H1 (cell line): Measurements from ENCODE around the gene GALNT9.

Experiments used
- CHD2 ChIP-seq: IDR thresholded peaks from 2 replicates; pipeline ENCODE4 v1.6.1; 2012; ENCODE audit warnings: low read length, improper control_type of control experiment
- CHD7 ChIP-seq: fragments of 300-600 bp; sonication (generic); IDR thresholded peaks from 2 replicates; pipeline ENCODE4 v1.7.1; 2012; ENCODE audit warnings: low read length, moderate library complexity, mild to moderate bottlenecking, inconsistent platforms; ENCODE audit not compliant: insufficient replicate concordance
- CREB1 ChIP-seq: IDR thresholded peaks from 2 replicates; pipeline ENCODE4 v1.6.1; 2012; ENCODE audit warnings: inconsistent platforms
- EGR1 ChIP-seq: IDR thresholded peaks from 2 replicates; pipeline ENCODE4 v1.6.1; 2011; ENCODE audit warnings: low read depth, low read length, borderline replicate concordance
- EZH2 ChIP-seq: fragments of 200-600 bp; sonication (generic); IDR thresholded peaks from 2 replicates; pipeline ENCODE4 v1.7.1; 2012; ENCODE audit warnings: low read depth, mild to moderate bottlenecking, moderate library complexity, low read length, inconsistent platforms; ENCODE audit not compliant: severe bottlenecking
- KDM5A ChIP-seq: fragments of 200-600 bp; IDR thresholded peaks from 2 replicates; pipeline ENCODE4 v1.7.1; 2012; ENCODE audit warnings: mild to moderate bottlenecking, low read length, inconsistent platforms, mixed read lengths
- POLR2A ChIP-seq, 2 experiments: IDR thresholded peaks; 1 replicate in 1 of 2; 2 replicates in 1 of 2; pipeline ENCODE4 v1.6.1; 2011; ENCODE audit warnings: low read depth in 2 of 2, low read length in 2 of 2, mild to moderate bottlenecking in 2 of 2; ENCODE audit errors: control extremely low read depth in 1 of 2
- POLR2AphosphoS5 ChIP-seq: IDR thresholded peaks from 2 replicates; pipeline ENCODE4 v1.6.1; 2011; ENCODE audit warnings: low read depth, low read length
- RFX5 ChIP-seq: IDR thresholded peaks from 2 replicates; pipeline ENCODE4 v1.6.1; 2011; ENCODE audit warnings: low read depth, low read length, improper control_type of control experiment, borderline replicate concordance
- ZNF274 ChIP-seq: IDR thresholded peaks from 2 replicates; pipeline ENCODE4 v1.7.0; 2012; ENCODE audit warnings: low read length, borderline replicate concordance; ENCODE audit errors: extremely low read depth
- TF ChIP-seq, protein P1 (sequence below): IDR thresholded peaks from 2 replicates; pipeline ENCODE4 v1.6.1; 2011; ENCODE audit warnings: low read length, improper control_type of control experiment
- TF ChIP-seq, protein P2 (sequence below), 3 experiments: IDR thresholded peaks; 1 replicate in 2 of 3; 2 replicates in 1 of 3; pipeline versions ENCODE4 v1.5.1 to v1.6.1; 2011; ENCODE audit warnings: low read length in 3 of 3, mild to moderate bottlenecking in 3 of 3, inconsistent platforms in 2 of 3, low read depth in 1 of 3, moderate library complexity in 1 of 3; ENCODE audit not compliant: insufficient read depth in 1 of 3; ENCODE audit errors: control extremely low read depth in 1 of 3

DNA sequence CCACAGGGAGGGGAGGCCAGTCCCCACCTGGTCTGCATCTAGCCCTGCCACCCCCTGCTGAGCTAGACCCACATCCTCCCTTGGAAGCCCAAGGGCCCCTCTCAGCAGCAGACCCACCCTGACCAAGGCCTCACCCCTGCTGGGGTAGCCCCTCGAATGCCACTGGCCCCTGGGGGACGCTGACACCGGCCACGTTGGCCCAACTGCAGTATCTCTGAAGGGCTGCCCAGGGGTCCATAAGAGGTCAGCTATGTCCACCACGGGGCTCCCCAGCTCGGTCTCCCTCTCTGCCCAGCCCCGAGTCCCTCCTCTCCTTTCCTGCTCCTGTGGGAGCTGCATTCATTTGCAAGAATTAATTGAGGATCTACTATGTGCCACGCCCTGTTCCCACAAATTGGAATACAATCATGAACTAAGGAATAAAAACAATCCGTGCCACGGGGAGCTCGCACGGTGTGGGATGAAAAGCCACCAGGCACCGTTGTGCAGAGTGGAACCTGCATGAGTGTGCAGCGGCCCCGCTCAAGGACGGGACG lies 71.4 kb downstream of the GALNT9 start:
- TF ChIP-seq, protein P1, sequence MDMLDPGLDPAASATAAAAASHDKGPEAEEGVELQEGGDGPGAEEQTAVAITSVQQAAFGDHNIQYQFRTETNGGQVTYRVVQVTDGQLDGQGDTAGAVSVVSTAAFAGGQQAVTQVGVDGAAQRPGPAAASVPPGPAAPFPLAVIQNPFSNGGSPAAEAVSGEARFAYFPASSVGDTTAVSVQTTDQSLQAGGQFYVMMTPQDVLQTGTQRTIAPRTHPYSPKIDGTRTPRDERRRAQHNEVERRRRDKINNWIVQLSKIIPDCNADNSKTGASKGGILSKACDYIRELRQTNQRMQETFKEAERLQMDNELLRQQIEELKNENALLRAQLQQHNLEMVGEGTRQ: no peak
- no peak for TF ChIP-seq POLR2A (IDR thresholded peaks at IDR 0.05; ENCODE audit: control extremely low read depth in 1 of 2, low read depth in 2 of 2, low read length in 2 of 2)
- TF ChIP-seq POLR2AphosphoS5: no peak
- TF ChIP-seq CHD2: no peak
- no peak for TF ChIP-seq EGR1
- no peak for TF ChIP-seq RFX5
- no peak for TF ChIP-seq CHD7
- TF ChIP-seq EZH2: no peak
- TF ChIP-seq, protein P2, sequence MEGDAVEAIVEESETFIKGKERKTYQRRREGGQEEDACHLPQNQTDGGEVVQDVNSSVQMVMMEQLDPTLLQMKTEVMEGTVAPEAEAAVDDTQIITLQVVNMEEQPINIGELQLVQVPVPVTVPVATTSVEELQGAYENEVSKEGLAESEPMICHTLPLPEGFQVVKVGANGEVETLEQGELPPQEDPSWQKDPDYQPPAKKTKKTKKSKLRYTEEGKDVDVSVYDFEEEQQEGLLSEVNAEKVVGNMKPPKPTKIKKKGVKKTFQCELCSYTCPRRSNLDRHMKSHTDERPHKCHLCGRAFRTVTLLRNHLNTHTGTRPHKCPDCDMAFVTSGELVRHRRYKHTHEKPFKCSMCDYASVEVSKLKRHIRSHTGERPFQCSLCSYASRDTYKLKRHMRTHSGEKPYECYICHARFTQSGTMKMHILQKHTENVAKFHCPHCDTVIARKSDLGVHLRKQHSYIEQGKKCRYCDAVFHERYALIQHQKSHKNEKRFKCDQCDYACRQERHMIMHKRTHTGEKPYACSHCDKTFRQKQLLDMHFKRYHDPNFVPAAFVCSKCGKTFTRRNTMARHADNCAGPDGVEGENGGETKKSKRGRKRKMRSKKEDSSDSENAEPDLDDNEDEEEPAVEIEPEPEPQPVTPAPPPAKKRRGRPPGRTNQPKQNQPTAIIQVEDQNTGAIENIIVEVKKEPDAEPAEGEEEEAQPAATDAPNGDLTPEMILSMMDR (IDR thresholded peaks at IDR 0.05; ENCODE audit: control extremely low read depth in 1 of 3, insufficient read depth in 1 of 3, low read depth in 1 of 3, low read length in 3 of 3): no peak
- TF ChIP-seq ZNF274: no peak
- no peak for TF ChIP-seq KDM5A
- TF ChIP-seq CREB1: no peak
